Erythroblast (primary cell): ENCODE results near the gene GTPBP6.
"Not testable (repeated sequence)": the region's sequence is repeated elsewhere in the genome, so short reads cannot be mapped to it uniquely, and the experiment has no call there.

ENCODE experiments used
- DNase-seq, 2 experiments: peaks; one replicate each; lab custom pipeline; 2025; lab: John Stamatoyannopoulos, UW
- GATA1 ChIP-seq: IDR thresholded peaks from 2 replicates; pipeline ENCODE4 v1.6.1; 2011; ENCODE audit warnings: low read depth, mild to moderate bottlenecking, control low read depth, low read length, moderate library complexity
- POLR2A ChIP-seq: IDR thresholded peaks from 2 replicates; pipeline ENCODE4 v1.6.1; 2011; ENCODE audit warnings: mild to moderate bottlenecking, low read length

GTPBP6 gene

DNA sequence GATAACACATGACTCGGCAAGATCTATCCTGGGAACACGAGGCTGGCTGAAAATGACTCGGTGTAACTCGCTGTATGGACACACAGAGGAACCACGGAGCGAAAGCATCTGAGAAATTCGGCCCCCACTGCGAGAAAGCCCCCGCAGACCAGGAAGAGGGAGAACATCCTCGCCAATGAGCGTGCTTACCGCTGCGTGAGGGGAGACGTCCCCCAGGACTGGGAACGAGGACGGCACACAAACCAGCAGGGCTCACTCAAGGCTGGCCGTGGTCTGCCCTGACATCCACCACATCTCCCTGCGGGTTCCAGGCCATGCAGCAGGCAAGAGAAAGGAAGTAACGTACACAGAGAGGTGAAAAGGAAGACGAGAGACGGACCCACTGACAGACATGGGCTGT is 17.6 kb upstream of the GTPBP6 start:
- no peak for DNase-seq
- TF ChIP-seq GATA1 (no peak), POLR2A (no peak)

DNA sequence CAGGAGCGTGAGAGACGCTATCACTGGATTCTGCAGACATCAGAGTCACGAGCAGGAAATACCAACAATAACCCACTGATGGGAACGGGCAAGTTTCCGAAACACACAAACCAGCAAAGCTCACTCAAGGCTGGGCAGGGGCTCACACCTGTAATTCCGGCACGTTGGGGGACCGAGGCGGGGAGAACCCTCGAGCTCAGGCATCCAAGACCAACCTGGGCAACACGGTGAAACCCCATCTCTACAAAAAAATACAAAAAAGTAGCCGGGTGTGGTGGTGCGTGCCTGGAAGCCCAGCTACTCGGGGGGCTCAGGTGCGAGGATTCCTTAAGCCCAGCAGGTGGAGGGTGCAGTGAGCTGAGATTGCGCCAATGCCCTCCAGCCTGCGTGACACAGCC is 17.2 kb upstream of the GTPBP6 start:
- no peak for DNase-seq
- TF ChIP-seq GATA1 (no peak), POLR2A (no peak)

- DNase-seq: no peak
- TF ChIP-seq POLR2A (no peak), GATA1 (no peak)
Observed at GRCh38 chrX:334971-335757, 16.6 kb upstream of the GTPBP6 start.

DNA sequence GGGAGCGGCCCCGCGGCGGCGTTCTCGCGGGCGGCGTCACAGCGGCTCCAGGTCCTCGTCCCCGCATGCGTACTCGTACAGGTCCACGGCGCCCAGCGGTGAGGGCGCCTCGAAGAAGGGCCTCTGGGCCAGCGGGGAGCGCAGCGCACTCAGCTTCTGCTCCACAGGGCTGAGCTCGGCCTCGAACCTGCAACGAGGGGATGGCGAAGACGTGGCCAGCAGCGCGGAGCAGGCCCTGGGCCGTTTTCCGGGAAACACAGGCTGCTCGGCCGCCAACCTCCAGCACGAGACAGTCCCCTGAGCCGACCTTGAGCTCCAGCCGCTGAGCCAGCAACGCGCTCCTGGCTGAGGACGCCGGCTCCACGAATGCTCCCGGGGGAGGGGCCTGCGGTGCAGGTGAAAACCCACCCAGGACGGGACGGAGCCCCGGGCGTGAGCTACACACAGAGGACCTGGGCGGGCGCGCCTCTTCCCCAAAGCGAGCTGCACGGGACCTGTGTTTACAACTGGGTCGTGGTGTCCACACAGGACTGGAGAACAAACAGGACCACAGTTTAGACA is 15.8 kb upstream of the GTPBP6 start:
- DNase-seq: no peak
- TF ChIP-seq GATA1: no peak
- no peak for TF ChIP-seq POLR2A

GRCh38 chrX:333611-334311 is 15.2 kb upstream of the GTPBP6 start:
- no peak for TF ChIP-seq GATA1
- no peak for DNase-seq

DNA sequence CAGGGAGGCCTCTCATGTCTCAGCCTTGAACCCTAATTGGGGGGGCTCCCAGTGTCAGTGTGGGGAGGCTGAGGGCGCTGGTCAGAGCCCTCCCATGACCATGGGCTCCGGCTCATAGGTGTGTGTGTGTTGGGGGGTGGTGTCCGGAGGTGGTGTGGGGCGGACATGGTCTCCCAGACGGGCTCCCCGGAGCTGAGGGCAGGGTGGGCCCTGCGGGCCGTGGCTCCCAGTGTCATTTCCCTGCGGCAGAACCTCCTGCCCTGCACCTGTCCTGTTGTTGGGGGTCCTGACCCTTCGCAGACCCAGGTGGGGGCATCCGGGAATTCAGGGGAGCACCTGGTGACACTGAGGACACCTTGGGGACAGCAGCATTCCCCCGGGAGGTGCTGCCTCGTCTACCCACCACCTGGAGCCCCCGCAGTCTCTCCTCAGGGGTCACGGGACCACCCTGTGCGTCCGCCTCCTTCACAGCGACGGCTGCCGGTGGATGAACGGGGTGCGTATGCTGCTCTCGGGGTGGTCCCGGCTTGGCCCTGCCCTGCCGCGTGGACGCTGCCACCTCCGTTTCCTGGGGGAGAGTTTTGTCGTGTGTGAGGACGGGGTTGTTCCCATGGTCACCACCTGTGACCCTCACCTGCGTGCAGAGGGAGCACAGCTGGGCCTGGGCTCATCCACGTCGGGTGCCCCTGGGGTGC is 14.5 kb upstream of the GTPBP6 start:
- no peak for DNase-seq
- TF ChIP-seq GATA1: no peak
- TF ChIP-seq POLR2A: no peak

GRCh38 chrX:332496-332860 is 13.9 kb upstream of the GTPBP6 start:
- DNase-seq: no peak
- no peak for TF ChIP-seq POLR2A
- no peak for TF ChIP-seq GATA1

DNA sequence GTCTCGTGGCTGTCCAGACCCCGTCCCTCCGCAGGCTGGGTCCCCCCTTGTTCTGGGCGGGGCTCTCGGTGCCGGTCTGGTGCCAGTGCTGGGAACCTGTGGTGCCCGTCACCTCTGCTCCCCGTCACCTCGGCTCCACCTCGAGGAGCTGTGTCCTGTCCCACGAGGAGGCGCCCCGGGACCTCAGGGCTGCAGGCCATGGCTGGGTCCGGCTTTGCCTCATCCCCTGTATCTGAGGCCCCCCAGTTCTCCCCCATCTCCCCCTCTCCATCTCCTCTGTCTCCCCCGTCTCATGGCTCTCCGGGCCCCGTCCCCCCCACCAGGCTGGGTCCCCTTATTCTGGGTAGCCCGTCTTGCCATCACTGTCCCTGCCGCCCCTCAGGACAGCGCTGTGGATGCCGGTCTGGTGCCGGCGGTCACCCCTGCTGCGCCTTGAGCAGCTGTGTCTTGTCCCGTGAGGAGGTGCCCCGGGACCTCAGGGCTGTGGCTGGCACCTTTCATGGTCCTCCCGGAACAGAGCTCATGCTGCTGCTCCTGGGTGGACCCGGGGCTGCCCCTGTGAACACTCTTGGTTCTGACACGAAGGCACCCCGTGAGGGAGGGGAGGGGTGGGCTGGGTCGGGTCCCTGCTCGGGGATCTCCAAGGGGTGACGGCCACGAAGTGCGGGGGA is 13.4 kb upstream of the GTPBP6 start:
- no peak for DNase-seq
- TF ChIP-seq GATA1 (no peak), POLR2A (no peak)

GRCh38 chrX:331151-331824 is 12.7 kb upstream of the GTPBP6 start:
- TF ChIP-seq POLR2A: no peak
- TF ChIP-seq GATA1: no peak
- DNase-seq: no peak

GRCh38 chrX:330726-331150 is 12.1 kb upstream of the GTPBP6 start:
- no peak for TF ChIP-seq GATA1
- DNase-seq: no peak

DNA sequence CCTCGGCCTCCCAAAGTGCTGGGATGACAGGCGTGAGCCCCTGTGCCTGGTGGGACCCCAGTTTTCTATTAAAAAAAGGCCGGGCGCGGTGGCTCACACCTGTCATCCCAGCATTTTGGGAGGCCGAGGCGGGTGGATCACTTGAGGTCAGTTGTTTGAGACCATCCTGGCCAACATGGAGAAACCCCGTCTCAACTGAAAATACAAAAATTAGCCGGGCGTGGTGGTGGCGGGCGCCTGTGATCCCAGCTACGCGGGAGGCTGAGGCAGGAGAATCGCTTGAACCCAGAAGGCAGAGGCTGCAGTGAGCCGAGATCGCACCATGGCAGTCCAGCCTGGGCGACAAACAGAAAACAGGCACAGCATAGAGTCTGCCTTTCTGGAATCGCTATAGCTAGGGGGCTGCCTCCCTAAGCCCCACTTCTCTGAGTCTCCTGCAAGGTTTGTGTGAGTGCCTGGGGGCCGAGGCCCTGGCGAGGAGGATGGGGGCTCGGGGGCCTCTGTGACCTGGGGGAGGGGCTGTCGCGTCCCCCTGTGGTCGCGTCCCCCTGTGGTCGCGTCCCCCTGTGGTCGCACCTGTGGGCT is 11.6 kb upstream of the GTPBP6 start:
- DNase-seq: not testable (repeated sequence)

- no peak for DNase-seq
- TF ChIP-seq GATA1 (no peak), POLR2A (no peak)
Observed at GRCh38 chrX:329291-329910, 10.8 kb upstream of the GTPBP6 start.
